GM21526 (cell line): ENCODE measurements around the gene FAM13C.

ENCODE experiments used
- ATAC-seq: cut with Tn5 transposase; IDR thresholded peaks from one replicate; pipeline ENCODE4 v1.9.1; 2021; ENCODE audit warnings: moderate library complexity; ENCODE audit not compliant: unreplicated experiment, low FRiP score

The FAM13C gene

GRCh38 chr10:59320355-59320754 lies 42.0 kb downstream of the FAM13C start:
- no peak for ATAC-seq

GRCh38 chr10:59319854-59320253 lies 42.5 kb downstream of the FAM13C start:
- ATAC-seq: no peak

DNA sequence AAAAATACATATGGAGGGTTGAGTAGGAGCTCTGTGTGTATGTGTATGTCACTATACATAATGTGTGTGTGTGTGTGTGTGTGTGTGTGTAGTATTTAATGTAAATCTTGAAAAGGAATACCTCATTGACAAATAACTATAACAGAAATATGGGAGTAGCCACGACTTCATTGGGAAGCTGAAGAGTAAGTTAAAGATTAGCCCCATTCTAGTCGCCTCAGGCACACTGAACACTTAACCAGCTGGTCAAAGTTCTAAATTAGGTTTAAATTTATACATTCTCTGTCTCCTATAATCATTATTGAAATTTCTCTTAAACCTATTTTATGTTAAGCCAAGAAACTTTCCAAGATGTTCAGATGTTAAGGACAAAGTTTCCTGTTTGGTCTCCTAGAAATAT lies 45.3 kb downstream of the FAM13C start:
- ATAC-seq: no peak

DNA sequence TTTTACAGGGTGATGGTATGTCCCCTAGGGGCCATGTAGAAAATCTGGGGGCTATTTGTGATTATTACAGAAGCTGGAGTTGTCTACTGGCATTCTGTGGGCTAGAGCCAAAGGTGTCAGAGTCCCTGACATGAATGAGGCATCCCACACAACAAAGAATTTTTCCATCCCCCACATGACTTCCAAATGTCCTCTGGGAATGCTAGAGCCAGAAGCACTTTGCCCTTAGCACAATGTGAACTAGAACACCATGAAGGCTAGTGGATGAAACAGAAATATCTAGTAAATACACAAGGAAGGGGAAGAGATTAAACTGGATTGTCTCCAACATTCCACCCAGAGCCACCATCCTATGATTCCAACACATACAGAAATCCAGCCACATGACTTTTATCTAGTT lies 46.9 kb downstream of the FAM13C start:
- ATAC-seq: no peak

DNA sequence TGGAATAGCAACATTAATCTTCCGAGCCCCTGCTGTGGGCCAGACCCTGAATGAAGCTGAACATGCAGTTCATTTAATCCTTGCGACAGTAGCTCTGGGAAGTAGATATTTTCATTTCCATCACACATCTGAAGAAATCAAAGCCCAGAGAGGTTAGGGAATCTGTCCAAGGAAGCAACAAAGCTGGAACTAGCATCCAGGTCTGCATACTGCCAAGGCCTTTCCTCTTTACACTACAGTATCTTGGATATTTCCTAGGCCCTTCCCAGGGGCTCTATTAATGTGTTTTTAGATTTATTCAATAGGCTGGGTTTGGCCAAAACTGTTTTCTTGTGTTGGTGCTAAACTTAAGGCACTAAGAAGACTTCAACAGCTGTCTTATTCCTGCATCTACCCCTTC lies 48.1 kb downstream of the FAM13C start:
- ATAC-seq: no peak

DNA sequence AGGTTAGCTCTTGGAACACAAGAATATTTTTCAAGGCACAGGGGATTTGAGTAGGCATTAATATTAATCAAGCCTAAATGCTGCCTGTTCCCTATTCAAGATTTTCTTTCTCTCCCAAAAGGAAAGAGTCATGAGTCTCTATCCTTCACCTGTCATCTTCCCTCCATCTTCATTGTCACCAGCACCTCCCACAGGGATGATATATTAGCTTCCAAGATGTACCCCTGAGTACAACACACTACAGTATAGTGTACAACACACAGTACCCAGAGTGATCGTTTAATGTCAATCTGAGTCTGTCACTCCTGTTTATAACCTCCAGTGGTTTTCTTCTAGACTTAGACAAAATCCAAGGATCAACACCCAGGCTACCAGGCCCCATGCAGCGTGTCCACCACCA lies 50.1 kb downstream of the FAM13C start:
- no peak for ATAC-seq

GRCh38 chr10:59311025-59311424 lies 51.3 kb downstream of the FAM13C start:
- ATAC-seq: no peak

- ATAC-seq: no peak
These were observed 51.9 kb downstream of the FAM13C start for GRCh38 chr10:59310324-59310914.

- no peak for ATAC-seq
These were observed 57.7 kb downstream of the FAM13C start for GRCh38 chr10:59304521-59305097.

- ATAC-seq: no peak
These were observed 59.3 kb downstream of the FAM13C start for GRCh38 chr10:59303018-59303417.

- no peak for ATAC-seq
These were observed 60.0 kb downstream of the FAM13C start for GRCh38 chr10:59302381-59302780.

- ATAC-seq: no peak
These were observed 61.1 kb downstream of the FAM13C start for GRCh38 chr10:59301067-59301754.

GRCh38 chr10:59300386-59300785 lies 62.0 kb downstream of the FAM13C start:
- no peak for ATAC-seq

DNA sequence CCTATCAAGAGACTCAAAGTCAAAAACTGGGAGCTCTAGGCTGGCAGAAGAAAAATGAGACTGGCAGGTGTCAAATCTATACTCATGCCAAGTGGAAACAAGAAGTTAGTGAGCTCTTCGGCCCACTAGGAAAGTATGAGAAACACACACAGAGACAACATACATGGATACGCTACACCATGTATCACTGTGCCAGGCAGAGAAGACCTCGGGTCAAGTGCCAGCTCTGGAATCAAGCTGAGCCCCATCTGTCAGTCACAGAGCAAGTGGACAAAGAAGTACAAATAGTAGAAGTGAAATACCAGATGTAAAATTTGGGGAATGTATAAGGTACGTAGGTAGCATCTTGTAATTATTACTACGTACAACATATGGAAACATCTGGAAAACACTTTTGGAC lies 62.4 kb downstream of the FAM13C start:
- ATAC-seq: no peak

- no peak for ATAC-seq
These were observed 71.9 kb downstream of the FAM13C start for GRCh38 chr10:59290448-59290847.

DNA sequence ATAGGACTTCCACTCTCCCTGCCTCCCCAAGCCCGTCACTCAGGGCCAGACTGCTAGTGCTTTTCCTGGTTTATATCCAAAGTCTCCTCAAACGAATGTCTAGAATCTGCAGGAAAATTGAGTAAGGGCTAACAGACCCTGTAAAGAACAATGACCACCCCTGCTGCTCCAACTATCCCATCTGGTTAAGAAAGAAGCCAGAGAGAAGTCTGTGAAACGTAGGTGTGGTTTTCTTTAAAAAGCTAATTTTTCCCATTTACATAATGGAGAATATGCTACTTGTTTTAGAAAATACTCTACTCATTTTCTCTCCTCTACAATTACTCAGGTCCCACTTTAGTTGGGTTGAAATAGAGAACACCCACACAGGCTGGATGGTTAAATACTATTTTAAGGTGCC lies 72.5 kb downstream of the FAM13C start:
- no peak for ATAC-seq

- no peak for ATAC-seq
These were observed 74.6 kb downstream of the FAM13C start for GRCh38 chr10:59287587-59288255.

- no peak for ATAC-seq
These were observed 76.5 kb downstream of the FAM13C start for GRCh38 chr10:59285848-59286247.

- no peak for ATAC-seq
These were observed 77.3 kb downstream of the FAM13C start for GRCh38 chr10:59285073-59285472.

GRCh38 chr10:59284118-59284975 lies 78.0 kb downstream of the FAM13C start:
- ATAC-seq: no peak
